Measurements from ENCODE around the gene CD55.

Gene CD55

GRCh38 chr1:207321079-207321789 is at the start of gene CD55:
CD55 (plus strand) TSS chr1:207321678; CDS start chr1:207321766, 88 bp downstream.
- DNase-seq (ENCODE audit: low read depth) = peak; percentile 97

GRCh38 chr1:207274882-207275281 is 46.6 kb upstream of the CD55 start:
- no peak for DNase-seq (ENCODE audit: low read depth)

- DNase-seq (ENCODE audit: low read depth) = no peak
Observed at GRCh38 chr1:207276465-207276864, 45.0 kb upstream of the CD55 start.

- DNase-seq (ENCODE audit: low read depth) = no peak
Observed at GRCh38 chr1:207277241-207277640, 44.2 kb upstream of the CD55 start.

GRCh38 chr1:207279652-207280051 is 41.8 kb upstream of the CD55 start:
- DNase-seq (ENCODE audit: low read depth) = no peak

GRCh38 chr1:207280706-207281105 is 40.8 kb upstream of the CD55 start:
- no peak for DNase-seq (ENCODE audit: low read depth)

- no peak for DNase-seq (ENCODE audit: low read depth)
Observed at GRCh38 chr1:207282058-207282457, 39.4 kb upstream of the CD55 start.

- no peak for DNase-seq (ENCODE audit: low read depth)
Observed at GRCh38 chr1:207282496-207283380, 38.7 kb upstream of the CD55 start.

GRCh38 chr1:207283421-207283820 is 38.1 kb upstream of the CD55 start:
- DNase-seq (ENCODE audit: low read depth) = no peak

- no peak for DNase-seq (ENCODE audit: low read depth)
Observed at GRCh38 chr1:207284209-207284897, 37.1 kb upstream of the CD55 start.

- DNase-seq (ENCODE audit: low read depth) = no peak
Observed at GRCh38 chr1:207286786-207287468, 34.6 kb upstream of the CD55 start.

GRCh38 chr1:207288315-207288714 is 33.2 kb upstream of the CD55 start:
- DNase-seq (ENCODE audit: low read depth) = no peak

GRCh38 chr1:207289756-207290155 is 31.7 kb upstream of the CD55 start:
- no peak for DNase-seq (ENCODE audit: low read depth)

GRCh38 chr1:207291723-207292122 is 29.8 kb upstream of the CD55 start:
- DNase-seq (ENCODE audit: low read depth) = no peak

- DNase-seq (ENCODE audit: low read depth) = no peak
Observed at GRCh38 chr1:207298186-207298585, 23.3 kb upstream of the CD55 start.

GRCh38 chr1:207298636-207299398 is 22.7 kb upstream of the CD55 start:
- no peak for DNase-seq (ENCODE audit: low read depth)

GRCh38 chr1:207300970-207301369 is 20.5 kb upstream of the CD55 start:
- no peak for DNase-seq (ENCODE audit: low read depth)

GRCh38 chr1:207302618-207303393 is 18.7 kb upstream of the CD55 start:
- no peak for DNase-seq (ENCODE audit: low read depth)

- no peak for DNase-seq (ENCODE audit: low read depth)
Observed at GRCh38 chr1:207304710-207305488, 16.6 kb upstream of the CD55 start.

GRCh38 chr1:207305489-207305873 is 16.0 kb upstream of the CD55 start:
- DNase-seq (ENCODE audit: low read depth) = no peak
